GM19438 (cell line): ENCODE measurements around the gene DIPK1C.

Experiments used
- ATAC-seq: cut with Tn5 transposase; IDR thresholded peaks from one replicate; pipeline ENCODE4 v1.9.1; 2021; ENCODE audit warnings: low read depth; ENCODE audit not compliant: unreplicated experiment

DIPK1C gene

DNA sequence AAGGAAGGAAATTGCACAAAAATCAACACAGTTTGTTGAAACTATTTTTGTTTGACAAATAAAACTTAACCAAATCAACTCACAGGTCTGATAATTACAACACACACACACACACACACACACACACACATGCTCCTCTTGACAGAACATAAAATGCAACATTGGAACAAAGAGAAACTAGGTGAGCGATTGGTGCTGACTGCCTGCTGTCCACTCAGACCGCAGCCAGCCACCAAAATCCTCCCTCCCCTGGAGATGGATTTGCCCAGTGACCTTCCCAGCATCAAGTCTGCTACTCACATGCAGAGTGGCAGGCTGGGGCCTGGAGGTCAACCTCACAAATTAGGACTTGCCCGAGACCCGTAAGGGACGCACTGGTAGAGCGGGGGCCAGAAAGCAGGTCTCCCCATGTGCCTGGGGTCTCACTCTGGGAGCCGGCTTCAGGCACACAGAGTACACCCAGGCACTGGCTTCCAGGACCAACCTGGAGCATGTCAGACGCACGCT lies 61.4 kb downstream of the DIPK1C start:
- no peak for ATAC-seq

DNA sequence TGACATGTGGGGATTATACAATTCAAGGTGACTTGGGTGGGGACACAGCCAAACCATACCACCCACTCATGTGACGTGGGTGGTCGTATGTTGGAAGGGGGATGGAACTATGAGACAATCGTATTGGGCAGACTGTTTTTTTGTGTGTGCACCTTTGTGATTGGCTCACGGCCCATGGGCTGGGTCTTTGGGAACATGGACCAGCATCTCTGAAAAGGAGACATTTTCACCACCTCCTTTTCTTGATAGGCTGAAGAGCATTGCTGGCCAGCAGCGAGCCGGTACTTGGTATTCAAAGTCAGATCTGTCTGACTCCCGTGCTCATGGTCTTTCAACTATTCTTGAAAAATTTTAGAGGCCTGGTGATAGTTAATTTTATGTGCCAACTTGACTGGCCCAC lies 62.1 kb downstream of the DIPK1C start:
- no peak for ATAC-seq

DNA sequence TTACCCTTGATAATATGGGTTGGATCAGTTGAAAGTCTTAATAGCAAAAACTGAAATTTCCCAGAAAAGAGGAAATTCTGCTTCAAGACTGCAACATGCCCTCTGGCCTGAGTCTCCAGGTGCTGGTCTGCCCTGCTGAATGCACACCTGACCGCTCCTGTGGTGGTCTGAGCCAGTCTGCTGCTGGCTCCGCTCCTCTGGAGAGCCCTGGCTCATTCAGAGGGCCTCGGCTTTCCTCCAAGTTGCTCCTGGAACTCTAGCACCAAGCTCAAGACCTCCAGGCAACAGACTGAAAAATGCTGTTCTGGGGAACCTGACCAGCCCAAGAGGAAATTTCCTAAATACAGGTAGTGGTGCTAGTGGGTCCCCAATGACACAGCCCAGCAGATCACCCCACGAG lies 64.8 kb downstream of the DIPK1C start:
- no peak for ATAC-seq

DNA sequence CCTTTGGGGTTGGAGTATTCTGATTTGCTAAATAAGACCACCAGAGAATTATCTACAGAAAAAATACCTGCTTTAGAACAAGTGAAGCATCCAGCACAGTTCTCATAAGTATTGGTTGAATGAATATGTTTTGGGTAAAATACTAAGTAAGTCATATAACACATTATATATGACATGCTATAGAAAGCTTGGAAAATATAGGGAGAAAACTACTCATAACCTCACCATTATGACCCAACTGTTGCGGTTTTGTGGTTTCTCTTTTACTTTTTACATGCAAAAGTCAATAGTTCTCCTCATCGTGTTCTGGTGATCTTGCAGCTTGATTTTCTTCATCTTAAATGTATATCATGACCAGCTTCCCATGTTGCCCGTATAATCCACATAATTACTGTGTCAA lies 66.2 kb downstream of the DIPK1C start:
- no peak for ATAC-seq

DNA sequence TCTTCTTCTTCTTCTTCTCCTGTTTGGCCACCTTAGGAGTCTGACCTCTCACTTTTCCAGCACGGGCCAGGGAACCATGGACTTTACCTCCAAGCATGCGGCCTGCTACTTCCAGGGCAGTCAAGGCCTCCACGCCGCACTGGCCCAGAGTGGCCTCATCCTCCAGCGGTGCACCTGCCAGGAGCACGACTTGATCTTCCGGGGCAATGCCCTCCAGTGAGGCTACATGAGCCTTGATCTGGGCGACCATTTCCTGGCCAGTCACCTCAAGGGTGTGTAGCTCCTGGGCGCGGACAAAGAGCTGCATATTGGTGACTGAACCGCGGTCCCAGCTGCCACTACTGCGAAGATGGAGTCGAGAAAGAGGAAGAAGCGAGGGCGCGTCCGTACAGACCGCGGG lies 67.1 kb downstream of the DIPK1C start:
- ATAC-seq: no peak

DNA sequence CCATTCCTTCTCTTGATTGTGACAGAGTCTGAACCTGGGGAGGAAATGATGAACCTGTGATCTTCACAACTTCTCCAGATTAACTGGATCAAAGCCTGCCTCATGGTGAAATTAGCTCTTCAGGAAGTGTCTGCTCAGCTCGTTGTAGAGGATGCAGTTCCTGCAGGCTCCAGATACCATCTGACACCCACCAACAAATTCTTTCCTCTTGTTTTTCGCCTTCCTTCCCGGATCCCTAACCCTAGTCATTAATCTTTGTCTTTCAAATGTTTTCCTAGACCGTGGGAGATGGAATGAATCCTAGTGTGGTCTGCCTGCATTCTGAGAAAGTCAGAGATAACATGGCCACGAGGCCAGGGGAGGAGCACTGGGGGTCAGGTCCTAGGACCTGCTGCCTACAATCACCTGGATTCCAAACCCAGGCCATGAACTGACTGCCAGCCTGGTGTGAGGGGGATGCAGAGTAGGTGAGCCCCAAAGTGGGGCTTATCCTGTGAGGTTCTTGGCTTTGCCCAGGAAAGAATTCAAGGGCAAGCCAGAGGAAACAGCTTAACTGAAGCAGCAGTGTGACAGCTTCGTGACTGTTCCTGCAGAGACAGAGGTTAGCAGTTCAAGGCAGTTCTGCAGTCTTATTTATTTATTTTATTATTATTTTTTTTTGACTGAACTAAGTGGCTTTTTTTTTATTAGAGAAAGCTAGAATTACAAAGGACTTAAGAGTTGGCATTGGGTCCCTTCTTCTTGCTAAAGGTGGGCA lies 67.8 kb downstream of the DIPK1C start:
- no peak for ATAC-seq

DNA sequence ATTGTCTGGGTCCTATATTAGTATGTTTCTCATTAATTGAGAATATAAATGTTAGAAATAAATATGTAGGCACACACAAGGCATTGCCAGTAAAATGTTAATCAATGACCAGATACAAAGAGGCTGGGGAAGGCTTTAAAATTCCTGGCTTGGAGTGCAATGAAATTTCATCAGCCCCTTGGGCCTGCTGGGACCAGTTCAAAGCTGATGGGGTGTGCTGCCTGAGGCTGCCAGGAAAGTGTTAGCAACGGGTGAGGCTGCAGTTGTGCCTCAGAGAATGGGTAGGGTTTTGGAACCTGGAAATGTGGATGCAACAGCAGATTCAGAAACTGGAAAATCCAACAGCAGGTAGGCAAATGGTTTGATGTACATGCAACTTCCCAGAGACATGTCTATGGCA lies 68.9 kb downstream of the DIPK1C start:
- no peak for ATAC-seq

DNA sequence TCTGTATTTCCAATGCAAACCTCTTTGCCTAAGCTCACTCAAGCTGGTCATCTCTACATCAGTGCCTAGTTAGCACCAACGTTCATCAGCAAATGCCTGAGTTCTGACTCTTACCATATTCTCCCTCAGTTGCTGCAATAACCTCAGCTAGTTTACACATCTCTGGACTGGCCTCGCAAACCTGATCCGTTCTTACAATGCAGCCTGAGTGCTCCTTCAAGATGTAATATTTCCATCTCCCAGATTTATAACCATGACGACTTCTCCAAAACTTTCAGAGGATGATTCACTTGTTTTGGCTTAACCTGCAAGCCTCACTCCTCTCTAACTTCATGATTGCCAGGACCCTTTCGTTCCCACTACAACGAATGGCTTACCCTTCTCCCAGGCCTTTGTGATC lies 69.7 kb downstream of the DIPK1C start:
- ATAC-seq: no peak
